Esophagus muscularis mucosa (tissue), 4 donors: ENCODE measurements around the gene GPR180.
"Not testable (repeated sequence)": the region's sequence is repeated elsewhere in the genome, so short reads cannot be mapped to it uniquely, and the experiment has no call there.

Experiments
- EP300 ChIP-seq: sonication (generic); formaldehyde crosslinking; IDR thresholded peaks from one replicate; pipeline ENCODE4 v1.6.1; 2017; ENCODE audit warnings: antibody characterized with exemption
- POLR2A ChIP-seq: fragments of 450-650 bp; IDR thresholded peaks from one replicate; pipeline ENCODE4 v1.6.1; 2017; ENCODE audit warnings: antibody characterized with exemption, moderate library complexity, mild to moderate bottlenecking, low read depth
- TF ChIP-seq, protein P1 (sequence below), 3 experiments: fragments of 200-600 bp in 2 of 3; fragments of 450-650 bp in 1 of 3; sonication (generic) in 2 of 3; IDR thresholded peaks; one replicate each; pipeline ENCODE4 v1.5.1; 2017 to 2019; ENCODE audit warnings: antibody characterized with exemption in 3 of 3, mild to moderate bottlenecking in 2 of 3, moderate library complexity in 1 of 3

DNA sequence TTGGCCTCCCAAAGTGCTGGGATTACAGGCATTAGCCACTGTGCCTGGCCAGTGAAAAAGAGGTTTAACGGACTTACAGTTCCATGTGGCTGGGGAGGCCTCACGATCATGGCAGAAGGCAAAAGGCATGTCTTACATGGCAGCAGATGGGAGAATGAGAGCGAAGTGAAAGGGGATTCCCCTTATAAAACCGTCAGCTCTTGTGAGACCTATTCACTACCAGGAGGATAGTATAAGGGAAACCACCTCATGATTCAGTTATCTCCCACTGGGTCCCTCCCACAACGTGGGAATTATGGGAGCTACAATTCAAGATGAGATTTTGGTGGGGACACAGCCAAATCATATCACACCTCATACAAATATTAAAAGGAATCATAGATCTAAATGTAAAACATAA, 34.4 kb downstream of the GPR180 start:
- TF ChIP-seq, protein P1, sequence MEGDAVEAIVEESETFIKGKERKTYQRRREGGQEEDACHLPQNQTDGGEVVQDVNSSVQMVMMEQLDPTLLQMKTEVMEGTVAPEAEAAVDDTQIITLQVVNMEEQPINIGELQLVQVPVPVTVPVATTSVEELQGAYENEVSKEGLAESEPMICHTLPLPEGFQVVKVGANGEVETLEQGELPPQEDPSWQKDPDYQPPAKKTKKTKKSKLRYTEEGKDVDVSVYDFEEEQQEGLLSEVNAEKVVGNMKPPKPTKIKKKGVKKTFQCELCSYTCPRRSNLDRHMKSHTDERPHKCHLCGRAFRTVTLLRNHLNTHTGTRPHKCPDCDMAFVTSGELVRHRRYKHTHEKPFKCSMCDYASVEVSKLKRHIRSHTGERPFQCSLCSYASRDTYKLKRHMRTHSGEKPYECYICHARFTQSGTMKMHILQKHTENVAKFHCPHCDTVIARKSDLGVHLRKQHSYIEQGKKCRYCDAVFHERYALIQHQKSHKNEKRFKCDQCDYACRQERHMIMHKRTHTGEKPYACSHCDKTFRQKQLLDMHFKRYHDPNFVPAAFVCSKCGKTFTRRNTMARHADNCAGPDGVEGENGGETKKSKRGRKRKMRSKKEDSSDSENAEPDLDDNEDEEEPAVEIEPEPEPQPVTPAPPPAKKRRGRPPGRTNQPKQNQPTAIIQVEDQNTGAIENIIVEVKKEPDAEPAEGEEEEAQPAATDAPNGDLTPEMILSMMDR (IDR thresholded peaks at IDR 0.05): not testable (repeated sequence)
- TF ChIP-seq POLR2A, EP300: not testable (repeated sequence)
